ENCODE data around the gene OR4C46. TPM values are rescaled to one million over a fixed set of nuclear protein-coding genes. Genes with fewer than 3 reads are reported as not detected.
"Not testable (repeated sequence)": the region's sequence is repeated elsewhere in the genome, so short reads cannot be mapped to it uniquely, and the experiment has no call there.

The OR4C46 gene
- total RNA-seq: not detected

DNA sequence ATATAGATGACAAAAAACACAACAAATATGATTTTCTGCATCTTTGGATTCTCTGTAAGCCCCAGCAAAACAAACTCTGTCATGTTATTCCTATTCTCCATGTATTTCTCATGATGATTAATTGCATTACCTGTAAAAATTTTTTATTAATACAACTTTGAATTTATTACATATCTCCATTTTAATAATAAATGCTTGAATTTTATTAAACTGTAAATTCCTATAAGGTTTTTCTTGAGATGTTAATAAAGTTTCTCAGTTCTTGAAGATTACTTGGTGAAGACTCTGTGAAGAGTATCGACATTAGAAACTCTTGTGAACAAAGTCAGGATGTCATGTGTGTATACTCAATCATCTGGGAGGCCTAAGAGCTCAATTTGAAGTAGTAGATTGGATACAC, at the start of gene OR4C46:
TSS of gene OR4C46 (minus strand) at position 101 of the 400 bp plus-strand sequence. CDS start at position 101, 0 bp downstream.
- TF ChIP-seq POLR2A (IDR thresholded peaks at IDR 0.05): no peak
- TF ChIP-seq CTCF (IDR thresholded peaks at IDR 0.05 in 4 of 5, conservative IDR thresholded peaks at IDR 0.05 in 1 of 5): no peak
- no peaks in the 10 kb centered on the region for H3K36me3 ChIP-seq
- no peak within 1 kb of the TSS for H3K27ac ChIP-seq
- H3K27me3 ChIP-seq: no peaks in the 10 kb centered on the region
- H3K4me3 ChIP-seq: no peak within 1 kb of the TSS
- in situ Hi-C loops (cut with MboI; ENCODE audit: low sequenced_read_pairs in 4 of 4): no loop called here
- no peaks in the 10 kb centered on the region for H3K4me1 ChIP-seq
- no peak for DNase-seq
- intact Hi-C loops (cut with DNase I; ENCODE audit: low total_unique reads): no loop called here
- no peaks in the 10 kb centered on the region for H3K9me3 ChIP-seq
- ATAC-seq: no peak

DNA sequence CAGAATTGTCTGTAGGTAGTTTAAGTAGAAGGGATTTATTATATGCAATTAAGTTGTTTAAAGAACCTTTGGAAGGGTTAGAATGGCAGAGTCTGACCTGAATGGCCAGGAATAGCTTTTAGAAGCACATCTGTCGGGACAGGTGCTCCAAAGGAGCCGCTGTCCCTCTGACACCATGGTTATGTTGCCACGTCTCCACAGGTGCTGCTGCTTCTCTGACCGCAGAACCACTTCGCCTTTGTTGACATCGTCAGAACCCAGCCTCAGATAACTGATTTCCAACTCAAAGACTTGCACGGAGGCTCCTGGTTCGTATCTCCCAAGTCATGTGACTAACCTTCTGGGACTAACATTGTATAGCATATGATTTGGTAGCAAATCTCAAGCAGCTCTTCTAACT, 41.8 kb upstream of the OR4C46 start:
- ATAC-seq; in situ Hi-C loops (cut with MboI; ENCODE audit: low sequenced_read_pairs in 4 of 4): not testable (repeated sequence)

DNA sequence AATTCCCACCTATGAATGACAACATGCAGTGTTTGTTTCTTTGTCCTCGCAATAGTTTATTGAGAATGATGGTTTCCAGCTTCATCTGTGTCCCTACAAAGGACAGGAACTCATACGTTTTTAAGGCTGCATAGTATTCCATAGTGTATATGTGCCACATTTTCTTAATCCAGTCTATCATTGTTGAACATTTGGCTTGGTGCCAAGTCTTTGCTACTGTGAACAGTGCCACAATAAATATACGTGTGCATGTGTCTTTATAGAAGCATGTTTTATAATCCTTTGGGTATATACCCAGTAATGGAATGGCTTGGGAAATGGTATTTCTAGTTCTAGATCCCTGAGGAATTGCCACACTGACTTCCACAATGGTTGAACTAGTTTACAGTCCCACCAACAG, 42.4 kb downstream of the OR4C46 start:
- H3K36me3 ChIP-seq; H3K4me1 ChIP-seq; intact Hi-C loops (cut with DNase I; ENCODE audit: low total_unique reads); H3K27ac ChIP-seq; H3K9me3 ChIP-seq; H3K27me3 ChIP-seq; DNase-seq; in situ Hi-C loops (cut with MboI; ENCODE audit: low sequenced_read_pairs in 4 of 4); ATAC-seq; H3K4me3 ChIP-seq: not testable (repeated sequence)

More for the DNA sequence above, 41.8 kb upstream of the OR4C46 start:
- H3K4me3 ChIP-seq; intact Hi-C loops (cut with DNase I; ENCODE audit: low total_unique reads); H3K27ac ChIP-seq; H3K27me3 ChIP-seq; DNase-seq; H3K9me3 ChIP-seq; H3K4me1 ChIP-seq; H3K36me3 ChIP-seq: not testable (repeated sequence)

DNA sequence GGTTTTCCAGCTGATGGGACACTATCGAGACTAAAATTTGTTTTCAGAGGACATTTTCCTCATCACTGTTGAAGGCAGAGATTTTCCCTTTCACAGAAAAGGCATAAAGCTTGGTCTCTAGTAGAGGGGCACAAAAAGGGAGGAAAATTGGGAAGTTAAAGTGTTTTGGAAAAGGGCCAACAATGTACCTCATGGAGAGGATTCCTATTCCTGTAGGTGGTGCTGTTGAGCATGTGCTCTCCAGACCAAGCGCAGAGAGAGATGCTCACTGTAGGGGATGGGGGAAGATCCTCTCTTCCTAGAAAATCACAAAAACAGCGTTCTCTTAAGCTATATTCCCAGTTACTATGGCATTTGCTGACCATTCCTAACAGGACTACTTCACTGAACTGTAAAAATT, 44.9 kb downstream of the OR4C46 start:
- in situ Hi-C loops (cut with MboI; ENCODE audit: low sequenced_read_pairs in 4 of 4): no loop called here
- intact Hi-C loops (cut with DNase I; ENCODE audit: low total_unique reads): no loop called here

DNA sequence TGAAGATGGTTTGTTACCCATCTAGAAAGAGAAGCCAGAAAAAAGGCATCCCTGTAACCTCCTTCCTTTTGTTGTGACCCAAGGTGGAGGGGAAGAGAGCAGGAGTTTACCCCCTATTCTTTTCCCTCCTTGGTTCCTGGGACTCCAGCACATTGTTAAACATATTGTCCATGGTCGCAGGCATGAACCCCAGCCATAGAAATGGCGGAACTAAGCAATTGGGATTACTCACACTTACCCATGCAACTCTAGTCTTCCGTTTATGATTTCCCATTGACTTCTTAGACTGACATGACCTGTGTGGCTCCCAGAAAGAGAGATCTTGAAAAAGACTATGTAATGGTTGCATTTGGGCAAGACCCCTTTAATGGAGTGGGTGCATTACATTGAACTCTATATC, 45.4 kb downstream of the OR4C46 start:
- in situ Hi-C loops (cut with MboI; ENCODE audit: low sequenced_read_pairs in 4 of 4): no loop called here
- Histone ChIP-seq H3K4me3 (no peak overlapping the region), H3K4me1 (no peaks in the 10 kb centered on the region), H3K27ac (no peak overlapping the region), H3K27me3 (no peaks in the 10 kb centered on the region), H3K36me3 (no peaks in the 10 kb centered on the region), H3K9me3 (no peaks in the 10 kb centered on the region)
- ATAC-seq (no peak), DNase-seq (no peak)
- intact Hi-C loops (cut with DNase I; ENCODE audit: low total_unique reads): no loop called here
- TF ChIP-seq POLR2A (IDR thresholded peaks at IDR 0.05) (no peak), CTCF (IDR thresholded peaks at IDR 0.05 in 4 of 5, conservative IDR thresholded peaks at IDR 0.05 in 1 of 5) (no peak)

More for the DNA sequence above, 44.9 kb downstream of the OR4C46 start:
- no peaks in the 10 kb centered on the region for H3K27me3 ChIP-seq
- no peaks in the 10 kb centered on the region for H3K4me1 ChIP-seq
- H3K9me3 ChIP-seq: no peaks in the 10 kb centered on the region
- ATAC-seq (no peak), DNase-seq (no peak)
- TF ChIP-seq POLR2A (IDR thresholded peaks at IDR 0.05) (no peak), CTCF (IDR thresholded peaks at IDR 0.05 in 4 of 5, conservative IDR thresholded peaks at IDR 0.05 in 1 of 5) (no peak)
- no peak overlapping the region for H3K4me3 ChIP-seq
- no peaks in the 10 kb centered on the region for H3K36me3 ChIP-seq
- H3K27ac ChIP-seq: no peak overlapping the region

Other genes starting within 250 kb of the OR4C46 start
- not detected for gene OR4A5, start 102.8 kb upstream of the OR4C46 start, total RNA-seq

Measured in gastrocnemius medialis (tissue), 4 donors.